NB4 (cell line): ENCODE results near the gene EIF2B2.
A peak's percentile ranks its signal among the peaks of the same experiment; 100 is the strongest.

Experiments
- DNase-seq: peaks from one replicate; pipeline ENCODE4 v3.0.0; 2010; ENCODE audit warnings: low read depth
- H3K4me3 ChIP-seq: one replicate; pipeline ENCODE4 v1.5.1; 2011; ENCODE audit warnings: mild to moderate bottlenecking, low read depth, low read length, moderate library complexity
- CTCF ChIP-seq: IDR thresholded peaks from one replicate; pipeline ENCODE4 v1.5.1; 2012; ENCODE audit warnings: low read depth, low read length
- MYC ChIP-seq: IDR thresholded peaks from 2 replicates; pipeline ENCODE4 v1.6.1; 2011; ENCODE audit warnings: low read depth, low read length
- POLR2A ChIP-seq: IDR thresholded peaks from 2 replicates; pipeline ENCODE4 v1.6.1; 2011; ENCODE audit warnings: mild to moderate bottlenecking; ENCODE audit not compliant: insufficient read length; ENCODE audit errors: extremely low read depth
- TF ChIP-seq, protein P1 (sequence below): IDR thresholded peaks from 2 replicates; pipeline ENCODE4 v1.6.1; 2011; ENCODE audit warnings: low read depth, low read length

EIF2B2 gene

DNA sequence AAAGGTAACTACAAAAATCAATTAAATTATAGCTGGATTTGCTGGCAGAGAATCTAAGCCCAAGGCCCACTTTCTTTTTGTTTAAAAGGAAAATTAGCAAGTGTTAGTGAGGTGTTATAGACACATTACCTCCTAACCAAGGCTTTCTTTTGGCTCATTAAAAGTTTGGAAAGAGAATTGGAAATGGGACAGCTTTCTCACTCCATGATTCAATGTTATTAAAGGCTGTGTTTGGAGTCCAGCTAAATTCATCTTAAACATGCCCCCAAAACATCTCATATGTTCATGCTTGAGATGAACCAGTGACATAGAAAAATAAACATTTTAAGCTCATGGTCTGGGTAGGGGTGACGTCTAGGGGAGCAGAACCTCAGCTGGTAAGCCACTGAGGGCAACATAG, 33.9 kb upstream of the EIF2B2 start:
- TF ChIP-seq MYC (no peak), POLR2A (no peak)
- no peak for DNase-seq
- H3K4me3 ChIP-seq, result no peak overlapping the region

DNA sequence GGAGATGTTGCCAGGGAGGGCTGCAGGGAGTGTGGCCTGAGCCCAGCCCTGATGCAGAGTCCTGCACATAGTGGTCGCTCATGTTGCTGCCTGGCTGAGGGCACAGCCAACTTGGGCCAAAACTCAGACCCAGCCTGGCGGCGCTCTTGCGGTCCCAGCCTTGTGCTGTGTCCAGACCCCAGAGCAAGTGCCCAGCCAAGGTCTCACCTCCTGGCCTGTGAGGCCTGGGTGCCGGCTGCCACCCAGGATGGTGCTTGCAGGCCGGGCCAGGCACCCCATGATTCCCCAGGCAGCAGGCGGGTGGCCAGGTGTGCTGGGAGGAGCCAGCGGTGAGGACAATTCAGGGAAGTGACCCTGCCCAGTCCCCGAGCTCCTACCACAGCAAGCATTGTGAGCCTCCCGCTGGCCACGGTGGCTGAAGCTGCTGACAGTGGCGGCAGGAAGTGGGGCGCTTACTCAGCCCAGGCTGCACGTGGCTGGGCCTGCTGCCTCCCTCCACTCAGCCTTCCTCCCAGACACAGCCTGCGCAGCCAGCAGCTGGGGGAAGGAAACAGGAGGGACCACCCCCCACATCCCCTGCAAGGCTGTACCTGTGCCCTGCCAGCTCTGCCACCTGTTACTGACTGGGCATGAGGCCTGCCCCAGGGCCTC, 29.6 kb upstream of the EIF2B2 start:
- no peak overlapping the region for H3K4me3 ChIP-seq
- TF ChIP-seq CTCF (no peak), MYC (peak; percentile 94), POLR2A (no peak)
- TF ChIP-seq, protein P1, sequence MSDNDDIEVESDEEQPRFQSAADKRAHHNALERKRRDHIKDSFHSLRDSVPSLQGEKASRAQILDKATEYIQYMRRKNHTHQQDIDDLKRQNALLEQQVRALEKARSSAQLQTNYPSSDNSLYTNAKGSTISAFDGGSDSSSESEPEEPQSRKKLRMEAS, result peak; percentile 95
- DNase-seq, result peak; percentile 74

- no peak for DNase-seq
- H3K4me3 ChIP-seq, result no peak overlapping the region
- no peak for TF ChIP-seq MYC
- TF ChIP-seq CTCF, result no peak
- TF ChIP-seq, protein P1, result no peak
- no peak for TF ChIP-seq POLR2A
Observed at GRCh38 chr14:74973905-74974363, 28.8 kb upstream of the EIF2B2 start.

DNA sequence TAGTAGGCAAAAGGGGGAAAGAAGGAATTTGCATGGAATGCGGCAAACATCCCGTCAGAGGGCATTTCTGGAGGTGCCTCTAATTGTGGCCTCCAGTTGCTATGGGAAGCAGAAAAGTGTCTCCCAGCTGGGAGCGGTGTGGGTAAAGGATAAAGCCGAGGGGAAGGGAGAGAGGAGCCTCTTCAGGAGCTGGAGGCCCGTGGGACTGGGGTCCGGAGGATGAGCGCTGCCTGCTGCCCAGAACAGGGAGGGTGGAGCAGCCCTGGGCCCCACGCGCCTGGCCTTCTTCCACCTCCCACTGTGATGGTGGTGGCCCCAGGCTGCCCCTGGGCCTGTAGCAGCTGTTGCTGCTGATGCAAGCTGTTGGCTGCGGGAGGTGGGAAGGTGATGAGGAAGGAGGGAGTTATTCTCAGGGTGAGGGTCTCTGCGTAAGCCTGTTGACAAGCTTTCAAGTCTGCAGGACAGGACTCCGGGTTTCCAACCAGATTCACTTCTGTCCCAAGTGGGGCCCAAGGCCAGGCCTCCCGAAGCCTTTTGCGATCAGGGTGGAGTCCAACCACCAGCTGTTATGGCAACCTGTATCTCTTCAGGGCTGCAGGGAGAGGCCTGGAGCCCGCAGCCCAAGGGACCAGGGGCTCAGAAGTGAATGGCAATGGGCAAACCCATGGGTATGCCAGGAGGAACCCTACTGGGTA, 28.2 kb upstream of the EIF2B2 start:
- no peak overlapping the region for H3K4me3 ChIP-seq
- DNase-seq, result no peak
- TF ChIP-seq CTCF (no peak), MYC (no peak), POLR2A (no peak)
- TF ChIP-seq, protein P1, result no peak

DNA sequence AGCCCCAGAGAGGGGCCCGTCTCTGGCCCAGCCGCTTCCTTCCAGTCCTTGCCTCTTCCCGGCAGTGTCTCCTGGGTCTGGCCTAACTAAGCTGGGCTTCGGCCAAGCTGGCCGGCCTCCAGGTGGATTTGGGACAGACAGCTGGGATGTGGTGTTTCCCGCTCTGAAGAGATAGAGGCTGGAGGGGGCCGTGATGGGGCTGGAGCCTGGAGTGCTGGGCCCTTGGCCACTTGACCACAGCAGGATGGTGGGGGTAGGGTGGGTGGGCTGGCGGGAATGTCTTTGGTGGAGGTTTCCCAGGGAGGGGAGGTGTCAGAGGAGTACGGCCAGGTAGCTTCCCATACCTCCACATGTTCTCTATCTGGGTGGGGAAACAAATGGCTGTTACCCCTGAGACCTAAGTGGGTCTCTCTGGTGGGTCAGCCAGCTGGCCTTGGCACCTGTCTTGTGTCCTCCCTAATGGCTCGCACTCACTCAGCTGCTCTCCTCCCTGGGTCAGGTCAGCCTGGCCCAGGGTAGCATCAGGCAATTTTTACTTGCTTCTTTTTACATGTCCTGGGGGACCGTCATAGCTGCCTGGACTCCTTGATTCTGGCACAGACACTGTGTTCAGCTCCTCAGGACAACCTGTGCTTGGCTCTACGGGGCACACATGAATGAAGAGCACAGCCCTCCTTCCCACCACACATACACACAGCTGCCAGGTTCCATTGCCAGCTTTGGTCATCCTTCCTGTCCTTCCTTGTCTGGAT, 27.5 kb upstream of the EIF2B2 start:
- DNase-seq, result no peak
- TF ChIP-seq CTCF (no peak), MYC (no peak), POLR2A (no peak)
- TF ChIP-seq, protein P1, result no peak
- H3K4me3 ChIP-seq, result no peak overlapping the region
